ENCODE results near the gene PAGE2.
A peak's percentile ranks its signal among the peaks of the same experiment; 100 is the strongest.
"Not testable (repeated sequence)": the region's sequence is repeated elsewhere in the genome, so short reads cannot be mapped to it uniquely, and the experiment has no call there.

PAGE2 gene

GRCh38 chrX:55088795-55089489, at the start of gene PAGE2:
Gene PAGE2, plus strand, starts transcription at chrX:55089018. Its CDS starts 1,003 bp downstream, at chrX:55090021.
- no peak for TF ChIP-seq CTCF (IDR thresholded peaks at IDR 0.05; ENCODE audit: low read depth, low read length)
- no peak within 1 kb of the TSS for H3K4me3 ChIP-seq (ENCODE audit: low read depth, low read length)

- TF ChIP-seq CTCF (IDR thresholded peaks at IDR 0.05; ENCODE audit: low read depth, low read length), result no peak
- no peak overlapping the region for H3K4me3 ChIP-seq (ENCODE audit: low read depth, low read length)
These were observed 49.3 kb upstream of the PAGE2 start for GRCh38 chrX:55039471-55039870.

- no peak overlapping the region for H3K4me3 ChIP-seq (ENCODE audit: low read depth, low read length)
- TF ChIP-seq CTCF (IDR thresholded peaks at IDR 0.05; ENCODE audit: low read depth, low read length), result no peak
These were observed 47.3 kb upstream of the PAGE2 start for GRCh38 chrX:55041514-55041913.

- H3K4me3 ChIP-seq (ENCODE audit: low read depth, low read length), result not testable (repeated sequence)
These were observed 38.2 kb upstream of the PAGE2 start for GRCh38 chrX:55050599-55050998.

GRCh38 chrX:55056820-55057674, 31.8 kb upstream of the PAGE2 start:
- no peak for TF ChIP-seq CTCF (IDR thresholded peaks at IDR 0.05; ENCODE audit: low read depth, low read length)
- no peak overlapping the region for H3K4me3 ChIP-seq (ENCODE audit: low read depth, low read length)

- peak; percentile 60 for TF ChIP-seq CTCF (IDR thresholded peaks at IDR 0.05; ENCODE audit: low read depth, low read length)
- H3K4me3 ChIP-seq (ENCODE audit: low read depth, low read length), result no peak overlapping the region
These were observed 31.1 kb upstream of the PAGE2 start for GRCh38 chrX:55057675-55058249.

- not testable (repeated sequence) for H3K4me3 ChIP-seq (ENCODE audit: low read depth, low read length)
These were observed 21.6 kb upstream of the PAGE2 start for GRCh38 chrX:55067180-55067579.

GRCh38 chrX:55072286-55072685, 16.5 kb upstream of the PAGE2 start:
- no peak overlapping the region for H3K4me3 ChIP-seq (ENCODE audit: low read depth, low read length)
- no peak for TF ChIP-seq CTCF (IDR thresholded peaks at IDR 0.05; ENCODE audit: low read depth, low read length)

Data from WI38 (cell line).